OCI-LY3 (cell line): ENCODE data around the gene CHKA.

Experiments
- H2AFZ ChIP-seq: fragments of 200-600, 300-600 bp; shearing (Covaris generic); 2 replicates; pipeline ENCODE4 v1.6.0; 2014; ENCODE audit warnings: antibody characterized with exemption, low read depth, low read length
- H3K27ac ChIP-seq: fragments of 200-600, 300-600 bp; sonication (generic); 2 replicates; pipeline ENCODE4 v1.5.1; 2014; ENCODE audit warnings: mild to moderate bottlenecking, low read length, moderate library complexity, mixed read lengths
- H3K27me3 ChIP-seq: fragments of 200-600, 300-600 bp; sonication (generic); 2 replicates; pipeline ENCODE4 v1.6.1; 2014; ENCODE audit warnings: low read depth, low read length, mixed read lengths
- H3K36me3 ChIP-seq: fragments of 200-600, 300-600 bp; sonication (generic); replicated peaks from 2 replicates; pipeline ENCODE3; 2014; ENCODE audit warnings: low read depth, low read length, mixed read lengths
- H3K4me1 ChIP-seq: fragments of 300-600, 200-600 bp; sonication (generic); 2 replicates; pipeline ENCODE4 v1.6.1; 2014; ENCODE audit warnings: low read length, mixed read lengths
- H3K4me2 ChIP-seq: fragments of 200-600, 300-600 bp; sonication (generic); 2 replicates; pipeline ENCODE4 v1.6.1; 2014; ENCODE audit warnings: low read length, mixed read lengths
- H3K4me3 ChIP-seq: fragments of 300-600, 200-600 bp; sonication (generic); 2 replicates; pipeline ENCODE4 v1.5.1; 2014; ENCODE audit warnings: antibody characterized with exemption, mild to moderate bottlenecking, low read length, moderate library complexity
- H3K79me2 ChIP-seq: fragments of 300-600, 200-600 bp; shearing (Covaris generic); 2 replicates; pipeline ENCODE4 v1.6.1; 2014; ENCODE audit warnings: mild to moderate bottlenecking, low read length, mixed read lengths
- H3K9ac ChIP-seq: fragments of 300-600, 200-600 bp; shearing (Covaris generic); 2 replicates; pipeline ENCODE4 v1.6.0; 2014; ENCODE audit warnings: mild to moderate bottlenecking, low read length, moderate library complexity
- H3K9me3 ChIP-seq: fragments of 200-600, 300-600 bp; shearing (Covaris generic); 2 replicates; pipeline ENCODE4 v1.6.1; 2014; ENCODE audit warnings: low read length, mixed read lengths; ENCODE audit not compliant: insufficient read depth
- H4K20me1 ChIP-seq: fragments of 200-600, 300-600 bp; sonication (generic); 2 replicates; pipeline ENCODE4 v1.6.1; 2016; ENCODE audit warnings: low read length, mixed read lengths; ENCODE audit not compliant: insufficient read depth
- EZH2phosphoT487 ChIP-seq: fragments of 200-600 bp; shearing (Covaris generic); IDR thresholded peaks from 2 replicates; pipeline ENCODE4 v1.6.1; 2018; ENCODE audit warnings: antibody characterized with exemption, mixed run types, low read depth
- TF ChIP-seq, protein P1 (sequence below): fragments of 200-600, 300-600 bp; sonication (generic); IDR thresholded peaks from 2 replicates; pipeline ENCODE4 v1.5.1; 2014; ENCODE audit warnings: antibody characterized with exemption, low read length, low read depth

CHKA gene

DNA sequence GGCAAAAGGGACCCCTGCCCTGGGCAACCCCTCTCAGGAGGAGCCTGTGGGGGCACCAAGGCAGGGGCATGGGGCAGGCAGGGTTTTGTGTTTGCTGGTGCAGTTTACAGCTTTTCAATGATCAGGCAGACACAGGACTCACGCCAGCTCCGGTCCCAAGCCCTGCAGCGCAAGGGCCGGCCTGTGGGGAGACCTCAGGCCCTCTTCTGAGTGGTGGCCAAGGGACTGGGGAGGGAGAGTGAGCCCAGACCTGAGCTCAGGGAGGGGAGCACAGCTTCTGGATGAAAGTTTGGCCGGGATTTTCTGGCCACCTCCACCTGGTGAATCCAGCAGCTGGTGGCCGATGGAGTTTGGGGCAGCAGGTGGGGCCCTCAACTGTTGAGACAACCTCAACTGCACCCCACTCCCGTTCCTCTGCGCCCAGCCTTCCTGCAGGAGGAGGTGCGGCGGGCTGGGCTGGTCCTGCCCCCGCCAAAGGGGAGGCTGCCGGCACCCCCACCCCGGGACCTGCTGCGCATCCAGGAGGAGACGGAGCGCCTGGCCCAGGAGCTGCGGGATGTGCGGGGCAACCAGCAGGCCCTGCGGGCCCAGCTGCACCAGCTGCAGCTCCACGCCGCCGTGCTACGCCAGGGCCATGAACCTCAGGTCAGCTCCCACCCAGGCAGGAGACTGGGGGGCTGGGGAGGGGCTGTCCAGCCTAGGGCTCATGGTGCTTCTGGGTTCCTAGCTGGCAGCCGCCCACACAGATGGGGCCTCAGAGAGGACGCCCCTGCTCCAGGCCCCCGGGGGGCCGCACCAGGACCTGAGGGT lies 78.8 kb downstream of the CHKA start:
- Histone ChIP-seq H3K27ac (no peak overlapping the region), H3K79me2 (peaks cover 45% of the 10 kb centered on the region), H3K9ac (no peak overlapping the region), H3K4me3 (no peak overlapping the region), H3K4me1 (peaks cover 20% of the 10 kb centered on the region), H3K27me3 (no peaks in the 10 kb centered on the region), H3K9me3 (no peaks in the 10 kb centered on the region), H2AFZ (no peak overlapping the region), H3K36me3 (peaks cover 40% of the 10 kb centered on the region), H4K20me1 (no peaks in the 10 kb centered on the region; the same call in 1 of the 2 replicates), H3K4me2 (no peak overlapping the region)
- no peak for TF ChIP-seq EZH2phosphoT487
- TF ChIP-seq, protein P1, sequence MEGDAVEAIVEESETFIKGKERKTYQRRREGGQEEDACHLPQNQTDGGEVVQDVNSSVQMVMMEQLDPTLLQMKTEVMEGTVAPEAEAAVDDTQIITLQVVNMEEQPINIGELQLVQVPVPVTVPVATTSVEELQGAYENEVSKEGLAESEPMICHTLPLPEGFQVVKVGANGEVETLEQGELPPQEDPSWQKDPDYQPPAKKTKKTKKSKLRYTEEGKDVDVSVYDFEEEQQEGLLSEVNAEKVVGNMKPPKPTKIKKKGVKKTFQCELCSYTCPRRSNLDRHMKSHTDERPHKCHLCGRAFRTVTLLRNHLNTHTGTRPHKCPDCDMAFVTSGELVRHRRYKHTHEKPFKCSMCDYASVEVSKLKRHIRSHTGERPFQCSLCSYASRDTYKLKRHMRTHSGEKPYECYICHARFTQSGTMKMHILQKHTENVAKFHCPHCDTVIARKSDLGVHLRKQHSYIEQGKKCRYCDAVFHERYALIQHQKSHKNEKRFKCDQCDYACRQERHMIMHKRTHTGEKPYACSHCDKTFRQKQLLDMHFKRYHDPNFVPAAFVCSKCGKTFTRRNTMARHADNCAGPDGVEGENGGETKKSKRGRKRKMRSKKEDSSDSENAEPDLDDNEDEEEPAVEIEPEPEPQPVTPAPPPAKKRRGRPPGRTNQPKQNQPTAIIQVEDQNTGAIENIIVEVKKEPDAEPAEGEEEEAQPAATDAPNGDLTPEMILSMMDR, result no peak

DNA sequence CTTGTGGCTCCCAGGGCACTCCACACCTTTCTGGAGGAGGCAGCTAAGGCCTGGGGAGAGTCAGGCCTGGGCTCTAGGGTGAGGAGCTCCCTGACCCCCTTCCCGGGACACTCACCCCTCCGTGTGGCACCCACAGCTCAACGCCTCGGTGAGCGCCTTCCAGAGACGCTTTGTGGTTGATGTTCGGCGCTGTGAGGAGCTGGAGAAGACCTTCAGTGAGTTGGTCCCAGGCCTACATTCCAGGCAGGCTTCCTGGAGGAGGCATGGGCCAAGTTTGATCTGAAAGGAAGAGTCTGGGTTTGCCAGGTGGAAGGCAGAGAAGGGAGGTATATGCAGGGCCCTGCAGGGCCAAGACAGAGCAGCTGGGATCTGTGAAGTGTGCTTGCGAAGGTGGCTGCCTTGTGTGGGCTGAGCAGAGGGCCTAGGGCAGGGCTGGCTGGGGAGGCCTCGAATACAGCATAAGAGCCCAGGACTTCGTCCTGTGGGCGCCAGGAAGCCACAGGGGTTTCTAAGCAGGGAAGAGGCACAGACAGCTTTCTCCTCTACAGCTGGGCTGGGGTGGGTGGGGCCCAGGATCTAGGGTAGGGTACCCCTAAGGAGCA lies 79.5 kb downstream of the CHKA start:
- no peak overlapping the region for H3K4me3 ChIP-seq

DNA sequence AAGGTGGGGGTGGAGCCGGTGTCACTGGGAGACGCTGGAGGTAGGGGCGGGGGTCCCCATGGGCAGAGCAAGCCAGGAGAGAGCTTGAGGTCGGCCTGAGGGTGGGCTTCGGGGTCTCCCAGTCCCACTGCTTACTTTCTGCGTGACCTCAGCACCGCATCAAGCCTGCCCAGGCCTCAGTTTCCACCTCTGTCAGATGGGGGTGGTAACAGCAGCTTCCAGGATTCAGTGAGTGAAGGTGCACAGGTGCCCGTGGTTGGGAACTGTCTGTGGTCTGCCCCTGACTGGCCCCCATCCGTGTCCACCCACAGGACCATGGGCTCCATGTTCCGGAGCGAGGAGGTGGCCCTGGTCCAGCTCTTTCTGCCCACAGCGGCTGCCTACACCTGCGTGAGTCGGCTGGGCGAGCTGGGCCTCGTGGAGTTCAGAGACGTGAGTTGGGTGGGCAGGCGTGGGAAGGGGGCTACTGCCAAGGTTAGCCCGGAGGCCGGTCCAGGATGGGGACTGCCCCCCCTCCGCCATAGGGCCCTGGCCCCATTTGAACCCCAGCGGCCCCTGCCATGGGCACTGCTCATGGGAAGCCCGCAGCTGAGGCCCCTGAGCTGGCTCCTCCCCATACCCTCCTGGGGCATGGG lies 80.1 kb downstream of the CHKA start:
- TF ChIP-seq, protein P1, result no peak
- TF ChIP-seq EZH2phosphoT487, result no peak
- H3K36me3 ChIP-seq, result peaks cover 34% of the 10 kb centered on the region
- H3K27me3 ChIP-seq, result no peaks in the 10 kb centered on the region
- H3K27ac ChIP-seq, result peak overlapping the region; percentile 90
- H4K20me1 ChIP-seq, result no peaks in the 10 kb centered on the region; the same call in 1 of the 2 replicates
- H3K9ac ChIP-seq, result peak overlapping the region; percentile 96
- H3K4me3 ChIP-seq, result peak overlapping the region; percentile 81
- no peak overlapping the region for H2AFZ ChIP-seq
- H3K9me3 ChIP-seq, result no peaks in the 10 kb centered on the region
- peaks cover 20% of the 10 kb centered on the region for H3K4me1 ChIP-seq
- H3K4me2 ChIP-seq, result peak overlapping the region; percentile 97
- H3K79me2 ChIP-seq, result peaks cover 45% of the 10 kb centered on the region

More for the DNA sequence above, 79.5 kb downstream of the CHKA start:
- Histone ChIP-seq H3K4me1 (peaks cover 20% of the 10 kb centered on the region), H3K36me3 (peaks cover 38% of the 10 kb centered on the region), H3K27ac (peak overlapping the region; percentile 90), H3K9ac (no peak overlapping the region), H4K20me1 (no peaks in the 10 kb centered on the region; the same call in 1 of the 2 replicates), H3K79me2 (peaks cover 45% of the 10 kb centered on the region), H3K27me3 (no peaks in the 10 kb centered on the region), H2AFZ (no peak overlapping the region), H3K9me3 (no peaks in the 10 kb centered on the region), H3K4me2 (no peak overlapping the region)
- TF ChIP-seq, protein P1, result no peak
